K562 treated with DMSO at 1 percent for 12 hours (cell line): ENCODE results near the gene SPATA2. TPM values are rescaled to one million over a fixed set of nuclear protein-coding genes. Genes with fewer than 3 reads are reported as not detected.

ENCODE experiments used
- total RNA-seq: library from RNA; unstranded; fragments of 300-600 nt; gene quantifications from 2 replicates; pipeline ENCODE4 v1.2.3, GENCODE V29; 2022; ENCODE audit not compliant: insufficient read depth

Gene SPATA2
- total RNA-seq: 3.3 and 8.8 TPM in 2 replicates

GRCh38 chr20:49915380-49916145 lies at the start of gene SPATA2:
TSS of gene SPATA2 (minus strand) at chr20:49915529. CDS start at chr20:49908490, 7,039 bp downstream.

GRCh38 chr20:49936153-49937026 lies 21.1 kb upstream of the SPATA2 start, which contains the start of gene RNF114:
TSS of gene RNF114 (plus strand) at chr20:49936397. CDS start at chr20:49936413, 16 bp downstream.

Other genes with a start within 250 kb of the SPATA2 start
- gene B4GALT5, start 201.7 kb downstream of the SPATA2 start, total RNA-seq: 5.8 and 19.0 TPM in 2 replicates
- gene SLC9A8, start 102.7 kb downstream of the SPATA2 start, total RNA-seq: 3.2 and 7.4 TPM in 2 replicates
- 116 and 147 TPM in 2 replicates for gene RNF114, start 20.9 kb upstream of the SPATA2 start, total RNA-seq
- gene SNAI1, start 67.5 kb upstream of the SPATA2 start, total RNA-seq: 11.3 and 14.9 TPM in 2 replicates
- 85.8 and 155 TPM in 2 replicates for gene UBE2V1, start 197.6 kb upstream of the SPATA2 start, total RNA-seq
- gene PEDS1, start 238.2 kb upstream of the SPATA2 start, total RNA-seq: 30.4 and 45.1 TPM in 2 replicates